A673 (cell line): ENCODE measurements around the gene IFRD1. TPM values are rescaled to one million over a fixed set of nuclear protein-coding genes. Genes with fewer than 3 reads are reported as not detected.

Experiments used
- BruUV-seq: library from RNA; stranded (reverse); fragments of 400-500 nt; replicated peaks from 2 replicates; lab custom pipeline; 2021; lab: Mats Ljungman, UMichigan
- CTCF ChIA-PET: fragments of 300-600 bp; sonication (Branson Sonifier 250); formaldehyde crosslinking; loops from one replicate; lab custom pipeline; 2022; ENCODE audit warnings: antibody characterized with exemption; lab: Charles Lee
- POLR2A ChIA-PET: fragments of 300-600 bp; sonication (Branson Sonifier 250); formaldehyde crosslinking; loops from one replicate; lab custom pipeline; 2022; ENCODE audit warnings: antibody characterized with exemption; ENCODE audit not compliant: low non-redundant PET; lab: Charles Lee
- DNase-seq: peaks from one replicate; pipeline ENCODE4 v3.0.0-alpha.2; 2015; ENCODE audit warnings: low spot score
- H3K27ac ChIP-seq: fragments of 200-600 bp; sonication (generic); 2 replicates; pipeline ENCODE4 v1.5.1; 2016; ENCODE audit warnings: mixed run types, low read depth, mild to moderate bottlenecking, mixed read lengths, antibody characterized with exemption, low read length; ENCODE audit not compliant: poor library complexity, severe bottlenecking
- H3K27me3 ChIP-seq: fragments of 200-600 bp; sonication (generic); replicated peaks from 2 replicates; pipeline ENCODE4 v1.6.1; 2017; ENCODE audit warnings: mixed run types, low read depth, mild to moderate bottlenecking, mixed read lengths, antibody characterized with exemption, low read length; ENCODE audit not compliant: insufficient read depth, poor library complexity
- H3K36me3 ChIP-seq: fragments of 200-600 bp; sonication (generic); 2 replicates; pipeline ENCODE4 v1.6.1; 2016; ENCODE audit warnings: mixed run types, mild to moderate bottlenecking, mixed read lengths, antibody characterized with exemption, low read length; ENCODE audit not compliant: insufficient read depth, poor library complexity, severe bottlenecking
- H3K4me1 ChIP-seq: fragments of 200-600 bp; sonication (generic); 2 replicates; pipeline ENCODE4 v1.6.1; 2017; ENCODE audit warnings: mixed run types, mild to moderate bottlenecking, mixed read lengths, antibody characterized with exemption, low read length; ENCODE audit not compliant: insufficient read depth, poor library complexity, severe bottlenecking
- H3K4me3 ChIP-seq: fragments of 200-600 bp; sonication (generic); 2 replicates; pipeline ENCODE4 v1.5.1; 2016; ENCODE audit warnings: low read depth, mixed run types, mild to moderate bottlenecking, mixed read lengths, low read length; ENCODE audit not compliant: poor library complexity, severe bottlenecking
- H3K9me3 ChIP-seq: fragments of 200-600 bp; sonication (generic); 2 replicates; pipeline ENCODE4 v1.6.1; 2016; ENCODE audit warnings: mixed run types, low read depth, mild to moderate bottlenecking, mixed read lengths, antibody characterized with exemption, low read length; ENCODE audit not compliant: poor library complexity, severe bottlenecking
- CTCF ChIP-seq: fragments of 300-800, 200-600 bp; sonication (generic); conservative IDR thresholded peaks from 2 replicates; pipeline ENCODE4 v1.5.1; 2017; ENCODE audit warnings: low read depth, mild to moderate bottlenecking, antibody characterized with exemption, low read length, moderate library complexity, mixed read lengths
- EZH2 ChIP-seq: fragments of 200-600 bp; sonication (generic); IDR thresholded peaks from 2 replicates; pipeline ENCODE4 v1.6.1; 2017; ENCODE audit warnings: borderline replicate concordance, low read depth, mild to moderate bottlenecking, mixed read lengths, antibody characterized with exemption, low read length; ENCODE audit not compliant: poor library complexity, severe bottlenecking
- intact Hi-C: fragments of 100-400 bp; cut with micrococcal nuclease; formaldehyde crosslinking; loops from one replicate; pipeline ENCODE4 v1.10.0; 2022; ENCODE audit not compliant: unreplicated experiment
- total RNA-seq: library from RNA; stranded (reverse); gene quantifications from 2 replicates; pipeline ENCODE4 v1.2.3, GENCODE V29; 2021

Gene IFRD1
- total RNA-seq, 1 experiment from 2014 or later = 79.9 TPM

- TF ChIP-seq CTCF (no peak), EZH2 (no peak)
- Histone ChIP-seq H3K27me3 (no peaks in the 10 kb centered on the region), H3K27ac (no peak overlapping the region), H3K9me3 (no peaks in the 10 kb centered on the region), H3K4me1 (peaks cover 13% of the 10 kb centered on the region), H3K4me3 (no peak overlapping the region), H3K36me3 (no peaks in the 10 kb centered on the region)
- no peak for DNase-seq
- BruUV-seq = no TSS peak
- ChIA-PET CTCF (interaction anchor here (0.7 kb wide), 1 partner anchor 462 kb away, joined by 5 read pairs; no protein-coding TSS in a partner anchor), POLR2A (no interaction called here)
- intact Hi-C loops = no loop called here
Observed at GRCh38 chr7:112420236-112420861, 29.9 kb upstream of the IFRD1 start.

- POLR2A ChIA-PET = no interaction called here
- intact Hi-C loops = no loop called here
Observed at GRCh38 chr7:112421666-112422486, 28.4 kb upstream of the IFRD1 start.

More at GRCh38 chr7:112421666-112422486, 28.4 kb upstream of the IFRD1 start:
- TF ChIP-seq CTCF (no peak), EZH2 (no peak)
- H3K9me3 ChIP-seq = no peaks in the 10 kb centered on the region
- H3K4me1 ChIP-seq = peaks cover 13% of the 10 kb centered on the region
- no peaks in the 10 kb centered on the region for H3K27me3 ChIP-seq
- CTCF ChIA-PET = no interaction called here
- peak; percentile 14 for DNase-seq
- H3K4me3 ChIP-seq = no peak overlapping the region
- no peak overlapping the region for H3K27ac ChIP-seq
- no TSS peak for BruUV-seq
- H3K36me3 ChIP-seq = no peaks in the 10 kb centered on the region
